Smooth muscle cell (in vitro differentiated cells): ENCODE results near the gene PCID2. TPM values are rescaled to one million over a fixed set of nuclear protein-coding genes. Genes with fewer than 3 reads are reported as not detected.

Experiments used
- DNase-seq: peaks from one replicate; lab custom pipeline; 2025; ENCODE audit not compliant: unreplicated experiment; lab: John Stamatoyannopoulos, UW
- H2AFZ ChIP-seq: fragments of 200-600 bp; sonication (generic); 2 replicates; pipeline ENCODE4 v1.6.0; 2016; ENCODE audit warnings: antibody characterized with exemption, low read depth, mild to moderate bottlenecking
- H3F3A ChIP-seq: fragments of 200-600 bp; sonication (generic); 2 replicates; pipeline ENCODE4 v1.6.0; 2017; ENCODE audit warnings: antibody characterized with exemption, low read depth
- H3K27ac ChIP-seq: fragments of 200-600 bp; sonication (generic); 2 replicates; pipeline ENCODE4 v1.5.1; 2016; ENCODE audit warnings: low read depth, mild to moderate bottlenecking
- H3K27me3 ChIP-seq: fragments of 200-600 bp; sonication (generic); 2 replicates; pipeline ENCODE4 v1.6.1; 2016; ENCODE audit warnings: low read depth, mild to moderate bottlenecking
- H3K36me3 ChIP-seq: fragments of 200-600 bp; sonication (generic); 2 replicates; pipeline ENCODE4 v1.5.1; 2016; ENCODE audit warnings: low read depth
- H3K4me1 ChIP-seq: fragments of 200-600 bp; sonication (generic); 2 replicates; pipeline ENCODE4 v1.5.1; 2016; ENCODE audit warnings: low read depth
- H3K4me2 ChIP-seq: fragments of 200-600 bp; sonication (generic); 2 replicates; pipeline ENCODE4 v1.6.0; 2016; ENCODE audit warnings: mild to moderate bottlenecking
- H3K4me3 ChIP-seq: fragments of 200-600 bp; sonication (generic); 2 replicates; pipeline ENCODE4 v1.5.1; 2016; ENCODE audit warnings: mild to moderate bottlenecking
- H3K79me2 ChIP-seq: fragments of 200-600 bp; sonication (generic); 2 replicates; pipeline ENCODE4 v1.6.0; 2016; ENCODE audit warnings: low read depth, mild to moderate bottlenecking
- H3K9ac ChIP-seq: fragments of 200-600 bp; sonication (generic); 2 replicates; pipeline ENCODE4 v1.6.0; 2016; ENCODE audit warnings: low read depth
- H3K9me3 ChIP-seq: fragments of 200-600 bp; sonication (generic); replicated peaks from 2 replicates; pipeline ENCODE4 v1.5.1; 2016; ENCODE audit warnings: low read depth
- H4K20me1 ChIP-seq: fragments of 200-600 bp; sonication (generic); 2 replicates; pipeline ENCODE4 v1.6.0; 2016; ENCODE audit warnings: low read depth
- CTCF ChIP-seq: fragments of 200-600 bp; sonication (generic); IDR thresholded peaks from 2 replicates; pipeline ENCODE4 v1.5.1; 2017; ENCODE audit warnings: borderline replicate concordance, mild to moderate bottlenecking, antibody characterized with exemption; ENCODE audit not compliant: insufficient read depth, poor library complexity, severe bottlenecking
- WGBS: methylation state at CpG from one replicate; pipeline ENCODE4 v1.1.7; 2016; ENCODE audit warnings: low lambda C conversion rate; 5-methylcytosine and 5-hydroxymethylcytosine counted together
- polyA plus RNA-seq: library from polyadenylated mRNA; unstranded; fragments of >200 nt; fragmentation: Nextera tagmentation; extraction: Ambion mirVana; gene quantifications from 2 replicates; pipeline ENCODE4 v1.2.1, GENCODE V29; 2016
- total RNA-seq: library from RNA; depleted of rRNA; stranded (reverse); fragments of >200 nt; gene quantifications from 2 replicates; pipeline ENCODE4 v1.2.3, GENCODE V29; 2014

The PCID2 gene
- total and polyA plus RNA-seq, 2 experiments from 2014 or later: 27.1 to 32.5 TPM

- no peak overlapping the region for H3K27ac ChIP-seq
- H3K9ac ChIP-seq: no peak overlapping the region
- no peak for DNase-seq
- H3K79me2 ChIP-seq: no peaks in the 10 kb centered on the region
- H3K4me3 ChIP-seq: no peak overlapping the region
- H3K4me1 ChIP-seq: no peaks in the 10 kb centered on the region
- H3K4me2 ChIP-seq: no peak overlapping the region
- no peaks in the 10 kb centered on the region for H4K20me1 ChIP-seq
- no peak overlapping the region for H2AFZ ChIP-seq
- WGBS: 93% methylated on average over 14 of the region's 15 CpGs
- no peaks in the 10 kb centered on the region for H3K9me3 ChIP-seq
- no peaks in the 10 kb centered on the region for H3K36me3 ChIP-seq
- TF ChIP-seq CTCF: no peak
- H3F3A ChIP-seq: no peaks in the 10 kb centered on the region
- H3K27me3 ChIP-seq: no peaks in the 10 kb centered on the region
Observed at GRCh38 chr13:113145911-113146598, 62.4 kb downstream of the PCID2 start.

GRCh38 chr13:113145496-113145895 is 63.0 kb downstream of the PCID2 start:
- Histone ChIP-seq H3F3A (no peaks in the 10 kb centered on the region), H3K36me3 (no peaks in the 10 kb centered on the region), H2AFZ (no peak overlapping the region), H3K79me2 (no peaks in the 10 kb centered on the region), H3K4me2 (no peak overlapping the region), H4K20me1 (no peaks in the 10 kb centered on the region), H3K27me3 (no peaks in the 10 kb centered on the region), H3K4me3 (no peak overlapping the region), H3K4me1 (no peaks in the 10 kb centered on the region), H3K9ac (no peak overlapping the region), H3K27ac (no peak overlapping the region), H3K9me3 (no peaks in the 10 kb centered on the region)
- DNase-seq: no peak
- 92% methylated on average over 12 of the region's 12 CpGs for WGBS
- TF ChIP-seq CTCF: no peak

DNA sequence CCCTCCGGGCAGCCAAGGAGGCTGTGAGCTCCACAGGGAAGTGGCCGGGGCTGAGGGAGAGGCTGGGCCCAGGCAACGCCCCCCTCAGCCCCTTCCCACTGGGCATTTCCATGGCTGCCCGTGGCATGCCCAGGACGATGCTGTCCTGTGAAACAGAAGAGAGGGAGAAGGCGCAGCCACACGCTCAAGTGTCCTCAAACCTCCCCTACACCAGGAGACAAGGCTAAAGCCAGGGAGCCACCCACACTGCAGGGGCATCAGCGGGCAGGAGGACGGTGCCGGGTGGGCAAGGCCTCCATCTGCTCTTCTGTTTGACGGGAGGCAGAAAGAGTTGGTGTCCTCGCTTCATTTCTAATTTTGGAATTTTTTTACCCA is 64.2 kb downstream of the PCID2 start:
- no peak overlapping the region for H3K9ac ChIP-seq
- H3K27ac ChIP-seq: no peak overlapping the region
- 87% methylated on average over 12 of the region's 12 CpGs for WGBS
- H3F3A ChIP-seq: no peaks in the 10 kb centered on the region
- H3K36me3 ChIP-seq: no peaks in the 10 kb centered on the region
- H3K9me3 ChIP-seq: no peaks in the 10 kb centered on the region
- H3K79me2 ChIP-seq: no peaks in the 10 kb centered on the region
- H3K4me3 ChIP-seq: no peak overlapping the region
- no peaks in the 10 kb centered on the region for H3K4me1 ChIP-seq
- no peaks in the 10 kb centered on the region for H4K20me1 ChIP-seq
- no peak for DNase-seq
- no peaks in the 10 kb centered on the region for H3K27me3 ChIP-seq
- H2AFZ ChIP-seq: no peak overlapping the region
- TF ChIP-seq CTCF: no peak
- no peak overlapping the region for H3K4me2 ChIP-seq
